ENCODE measurements around the gene AKT2. TPM values are rescaled to one million over a fixed set of nuclear protein-coding genes. Genes with fewer than 3 reads are reported as not detected.

AKT2 gene
- polyA plus RNA-seq, 1 donor from 2014 or later: 131 TPM

GRCh38 chr19:40246292-40247073 is 38.7 kb downstream of the AKT2 start:
- Histone ChIP-seq H3K9ac (ENCODE audit: low read length) (no peak overlapping the region), H3K36me3 (ENCODE audit: insufficient read depth, low read length) (no peaks in the 10 kb centered on the region), H3F3A (ENCODE audit: insufficient read depth, low read length, poor library complexity, severe bottlenecking) (no peaks in the 10 kb centered on the region), H2AFZ (ENCODE audit: low read depth, low read length) (no peak overlapping the region), H3K27ac (ENCODE audit: low read length) (no peak overlapping the region), H3K79me2 (replicated peaks; ENCODE audit: insufficient read depth, low read length) (no peaks in the 10 kb centered on the region), H3K27me3 (ENCODE audit: insufficient read depth, low read depth, low read length) (no peaks in the 10 kb centered on the region), H3K9me2 (ENCODE audit: insufficient read depth, low read length) (no peaks in the 10 kb centered on the region), H3K4me2 (ENCODE audit: low read length) (no peak overlapping the region), H4K20me1 (ENCODE audit: insufficient read depth) (no peaks in the 10 kb centered on the region), H3K4me3 (ENCODE audit: low read length) (no peak overlapping the region), H3K9me3 (ENCODE audit: low read length) (no peaks in the 10 kb centered on the region)
- TF ChIP-seq EZH2 (IDR thresholded peaks at IDR 0.05; ENCODE audit: borderline replicate concordance, insufficient read depth, low read length, poor library complexity, severe bottlenecking): no peak
- no peak for TF ChIP-seq POLR2AphosphoS5 (IDR thresholded peaks at IDR 0.05)
- no peak for TF ChIP-seq CTCF (IDR thresholded peaks at IDR 0.05; ENCODE audit: poor library complexity, severe bottlenecking)
- no peak for TF ChIP-seq EP300 (conservative IDR thresholded peaks at IDR 0.05; ENCODE audit: poor library complexity, severe bottlenecking)
- TF ChIP-seq TAF1 (IDR thresholded peaks at IDR 0.05; ENCODE audit: low read depth): no peak
- TF ChIP-seq SMC3 (conservative IDR thresholded peaks at IDR 0.05; ENCODE audit: poor library complexity): no peak
- TF ChIP-seq RAD21 (conservative IDR thresholded peaks at IDR 0.05): no peak
- no peak for TF ChIP-seq MXI1 (conservative IDR thresholded peaks at IDR 0.05; ENCODE audit: poor library complexity, severe bottlenecking)
- no peak for TF ChIP-seq REST (IDR thresholded peaks at IDR 0.05; ENCODE audit: borderline replicate concordance)

GRCh38 chr19:40245506-40246128 is 39.5 kb downstream of the AKT2 start:
- Histone ChIP-seq H3K27me3 (ENCODE audit: insufficient read depth, low read depth, low read length) (no peaks in the 10 kb centered on the region), H3K79me2 (replicated peaks; ENCODE audit: insufficient read depth, low read length) (no peaks in the 10 kb centered on the region), H3K36me3 (ENCODE audit: insufficient read depth, low read length) (no peaks in the 10 kb centered on the region), H2AFZ (ENCODE audit: low read depth, low read length) (no peak overlapping the region), H3K9me2 (ENCODE audit: insufficient read depth, low read length) (no peaks in the 10 kb centered on the region), H3K9ac (ENCODE audit: low read length) (no peak overlapping the region), H3K4me3 (ENCODE audit: low read length) (no peak overlapping the region), H3F3A (ENCODE audit: insufficient read depth, low read length, poor library complexity, severe bottlenecking) (no peaks in the 10 kb centered on the region), H3K9me3 (ENCODE audit: low read length) (no peaks in the 10 kb centered on the region), H3K27ac (ENCODE audit: low read length) (no peak overlapping the region), H3K4me2 (ENCODE audit: low read length) (no peak overlapping the region), H4K20me1 (ENCODE audit: insufficient read depth) (no peaks in the 10 kb centered on the region)
- no peak for TF ChIP-seq POLR2AphosphoS5 (IDR thresholded peaks at IDR 0.05)
- TF ChIP-seq EP300 (conservative IDR thresholded peaks at IDR 0.05; ENCODE audit: poor library complexity, severe bottlenecking): no peak
- TF ChIP-seq MXI1 (conservative IDR thresholded peaks at IDR 0.05; ENCODE audit: poor library complexity, severe bottlenecking): no peak
- no peak for TF ChIP-seq REST (IDR thresholded peaks at IDR 0.05; ENCODE audit: borderline replicate concordance)
- no peak for TF ChIP-seq CTCF (IDR thresholded peaks at IDR 0.05; ENCODE audit: poor library complexity, severe bottlenecking)
- TF ChIP-seq SMC3 (conservative IDR thresholded peaks at IDR 0.05; ENCODE audit: poor library complexity): no peak
- TF ChIP-seq EZH2 (IDR thresholded peaks at IDR 0.05; ENCODE audit: borderline replicate concordance, insufficient read depth, low read length, poor library complexity, severe bottlenecking): no peak

Data from neural cell (in vitro differentiated cells).